SK-MEL-5 (cell line): ENCODE results near the gene CDADC1. TPM values are rescaled to one million over a fixed set of nuclear protein-coding genes. Genes with fewer than 3 reads are reported as not detected.

ENCODE experiments used
- DNase-seq: peaks from one replicate; pipeline ENCODE4 v3.0.0-alpha.2; 2016; ENCODE audit warnings: low read depth, low spot score
- in situ Hi-C: cut with HindIII; loops from 2 replicates; pipeline ENCODE4 v1.10.0; 2016; ENCODE audit warnings: low sequenced_read_pairs, high pct_unique_total_duplicates, low pct_unique_long_range_greater_than_20kb
- total RNA-seq: library from RNA; depleted of rRNA; stranded (reverse); fragments of >200 nt; shearing (Covaris generic); gene quantifications from 2 replicates; pipeline ENCODE4 v1.2.3, GENCODE V29; 2014

The CDADC1 gene
- total RNA-seq, 1 experiment from 2014 or later: 4.9 TPM

GRCh38 chr13:49303533-49304252 lies 56.0 kb downstream of the CDADC1 start:
- in situ Hi-C loops: no loop called here
- DNase-seq: peak; percentile 89

- in situ Hi-C loops: no loop called here
- no peak for DNase-seq
These were observed 56.6 kb downstream of the CDADC1 start for GRCh38 chr13:49304356-49304755.

- in situ Hi-C loops: no loop called here
- DNase-seq: no peak
These were observed 57.3 kb downstream of the CDADC1 start for GRCh38 chr13:49304763-49305700.

GRCh38 chr13:49305792-49306425 lies 58.2 kb downstream of the CDADC1 start:
- no peak for DNase-seq
- in situ Hi-C loops: no loop called here

GRCh38 chr13:49307365-49307764 lies 59.6 kb downstream of the CDADC1 start:
- no peak for DNase-seq
- in situ Hi-C loops: no loop called here

GRCh38 chr13:49308097-49308875 lies 60.6 kb downstream of the CDADC1 start:
- DNase-seq: peak; percentile 41
- in situ Hi-C loops: no loop called here

- in situ Hi-C loops: no loop called here
- DNase-seq: no peak
These were observed 61.2 kb downstream of the CDADC1 start for GRCh38 chr13:49308921-49309408.

- in situ Hi-C loops: no loop called here
- DNase-seq: no peak
These were observed 62.5 kb downstream of the CDADC1 start for GRCh38 chr13:49310251-49310650.

- DNase-seq: no peak
These were observed 64.1 kb downstream of the CDADC1 start for GRCh38 chr13:49311816-49312215.

GRCh38 chr13:49314344-49314882 lies 66.7 kb downstream of the CDADC1 start:
- no peak for DNase-seq
- in situ Hi-C loops: no loop called here

More at GRCh38 chr13:49311816-49312215, 64.1 kb downstream of the CDADC1 start:
- in situ Hi-C loops: no loop called here

- no peak for DNase-seq
- in situ Hi-C loops: no loop called here
These were observed 67.4 kb downstream of the CDADC1 start for GRCh38 chr13:49315036-49315565.

GRCh38 chr13:49315756-49316482 lies 68.2 kb downstream of the CDADC1 start:
- DNase-seq: no peak
- in situ Hi-C loops: no loop called here

GRCh38 chr13:49319551-49319950 lies 71.8 kb downstream of the CDADC1 start:
- in situ Hi-C loops: no loop called here
- DNase-seq: no peak

- no peak for DNase-seq
- in situ Hi-C loops: no loop called here
These were observed 72.2 kb downstream of the CDADC1 start for GRCh38 chr13:49319951-49320350.

GRCh38 chr13:49320975-49321374 lies 73.2 kb downstream of the CDADC1 start:
- no peak for DNase-seq
- in situ Hi-C loops: no loop called here

- no peak for DNase-seq
- in situ Hi-C loops: no loop called here
These were observed 75.0 kb downstream of the CDADC1 start for GRCh38 chr13:49322702-49323101.
